ENCODE results near the gene GMCL2. TPM values are rescaled to one million over a fixed set of nuclear protein-coding genes. Genes with fewer than 3 reads are reported as not detected.

Gene GMCL2
- total RNA-seq, 1 donor from 2014 or later, result not detected

DNA sequence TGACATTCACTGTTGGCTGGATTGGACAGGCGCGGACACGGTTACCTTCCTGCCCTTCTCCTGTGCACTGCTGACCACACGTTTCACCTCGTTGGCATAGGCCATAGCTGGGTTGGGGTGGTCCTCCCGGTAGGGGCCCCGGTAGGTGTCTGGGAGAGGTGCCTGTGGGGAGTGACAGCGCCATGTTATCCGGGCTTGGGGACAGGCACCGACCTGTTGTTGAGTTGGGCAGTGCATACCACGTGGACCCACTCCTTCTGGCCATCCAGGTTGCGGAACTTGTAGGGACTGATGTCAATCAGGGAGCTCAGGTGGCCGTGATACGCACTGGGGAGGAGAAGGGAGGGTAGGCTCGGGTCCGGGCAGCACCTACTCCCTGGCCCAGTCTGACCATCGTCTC lies 37.2 kb upstream of the GMCL2 start:
- peaks cover 78% of the 10 kb centered on the region for H3K36me3 ChIP-seq
- DNase-seq (peak; percentile 32), ATAC-seq (peak in 1 of 2 donors; percentile 3)
- intact Hi-C loops (cut with DNase I), result no loop called here
- H3K27me3 ChIP-seq (ENCODE audit: low read depth), result no peaks in the 10 kb centered on the region
- peaks cover under 1% of the 10 kb centered on the region for H3K4me1 ChIP-seq
- H3K9me3 ChIP-seq, result no peaks in the 10 kb centered on the region
- H3K27ac ChIP-seq, result no peak overlapping the region
- no peak overlapping the region for H3K4me3 ChIP-seq
- TF ChIP-seq, protein P1, sequence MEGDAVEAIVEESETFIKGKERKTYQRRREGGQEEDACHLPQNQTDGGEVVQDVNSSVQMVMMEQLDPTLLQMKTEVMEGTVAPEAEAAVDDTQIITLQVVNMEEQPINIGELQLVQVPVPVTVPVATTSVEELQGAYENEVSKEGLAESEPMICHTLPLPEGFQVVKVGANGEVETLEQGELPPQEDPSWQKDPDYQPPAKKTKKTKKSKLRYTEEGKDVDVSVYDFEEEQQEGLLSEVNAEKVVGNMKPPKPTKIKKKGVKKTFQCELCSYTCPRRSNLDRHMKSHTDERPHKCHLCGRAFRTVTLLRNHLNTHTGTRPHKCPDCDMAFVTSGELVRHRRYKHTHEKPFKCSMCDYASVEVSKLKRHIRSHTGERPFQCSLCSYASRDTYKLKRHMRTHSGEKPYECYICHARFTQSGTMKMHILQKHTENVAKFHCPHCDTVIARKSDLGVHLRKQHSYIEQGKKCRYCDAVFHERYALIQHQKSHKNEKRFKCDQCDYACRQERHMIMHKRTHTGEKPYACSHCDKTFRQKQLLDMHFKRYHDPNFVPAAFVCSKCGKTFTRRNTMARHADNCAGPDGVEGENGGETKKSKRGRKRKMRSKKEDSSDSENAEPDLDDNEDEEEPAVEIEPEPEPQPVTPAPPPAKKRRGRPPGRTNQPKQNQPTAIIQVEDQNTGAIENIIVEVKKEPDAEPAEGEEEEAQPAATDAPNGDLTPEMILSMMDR (IDR thresholded peaks at IDR 0.05), result no peak

DNA sequence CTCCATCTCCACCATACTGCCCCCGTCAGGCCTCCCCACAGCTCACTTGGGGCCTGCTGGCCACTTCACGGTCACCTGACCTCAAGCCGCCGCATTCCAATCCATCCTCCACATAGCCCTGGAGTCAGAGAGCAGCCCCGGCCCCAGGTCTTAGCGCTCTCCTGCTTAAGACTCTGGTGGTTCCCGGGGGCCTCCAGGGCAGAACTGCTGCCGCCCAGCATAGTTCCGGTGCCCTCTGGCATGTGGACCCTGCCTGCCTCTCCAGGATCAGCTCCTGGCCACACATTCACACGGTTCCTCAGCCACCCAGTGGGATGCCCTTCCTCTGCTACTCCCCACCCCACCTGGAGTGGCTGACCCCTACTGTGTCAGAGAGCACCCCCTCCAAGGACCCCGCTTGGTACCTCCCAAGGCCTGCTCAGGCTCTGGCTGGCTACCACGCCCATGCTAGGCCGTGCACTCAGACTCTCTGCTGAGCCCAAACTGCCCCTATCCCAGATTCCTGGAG lies 36.7 kb upstream of the GMCL2 start:
- Histone ChIP-seq H3K27me3 (ENCODE audit: low read depth) (no peaks in the 10 kb centered on the region), H3K27ac (no peak overlapping the region), H3K4me3 (no peak overlapping the region), H3K9me3 (no peaks in the 10 kb centered on the region), H3K36me3 (peaks cover 77% of the 10 kb centered on the region), H3K4me1 (no peaks in the 10 kb centered on the region)
- peak; percentile 77 to 85 for ATAC-seq
- TF ChIP-seq, protein P1 (IDR thresholded peaks at IDR 0.05), result no peak
- DNase-seq, result peak; percentile 61
- intact Hi-C loops (cut with DNase I), result no loop called here

DNA sequence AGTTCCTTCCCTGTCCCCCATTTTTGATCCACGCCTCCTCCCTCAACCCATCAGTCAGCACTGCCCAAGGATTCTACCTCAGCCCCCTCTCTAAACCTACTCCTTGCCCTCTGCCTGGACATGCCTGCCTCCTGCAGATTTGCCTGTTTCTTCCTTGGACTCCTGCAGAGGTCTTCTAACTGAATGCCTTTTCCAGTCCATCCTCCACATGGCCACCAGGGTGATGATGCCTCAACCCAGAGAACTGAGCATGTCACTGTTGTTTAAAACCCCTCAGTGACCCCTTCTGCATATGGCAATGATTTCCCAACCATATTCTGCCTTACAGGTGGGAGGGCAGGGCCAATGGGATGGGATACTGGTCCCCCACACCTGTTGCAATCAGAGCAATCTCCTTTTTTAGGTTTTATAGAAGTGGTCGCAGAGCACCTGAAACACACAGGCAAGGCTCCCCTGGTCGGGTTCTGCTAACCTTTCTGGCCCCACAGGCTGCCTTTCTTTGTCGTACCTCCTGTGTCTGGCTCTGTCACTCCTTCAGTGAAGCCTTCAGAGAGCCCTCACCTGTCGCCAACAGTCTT lies 36.1 kb upstream of the GMCL2 start:
- peak; percentile 12 for DNase-seq
- Histone ChIP-seq H3K9me3 (no peaks in the 10 kb centered on the region), H3K36me3 (peaks cover 71% of the 10 kb centered on the region), H3K27ac (no peak overlapping the region), H3K27me3 (ENCODE audit: low read depth) (no peaks in the 10 kb centered on the region), H3K4me1 (no peaks in the 10 kb centered on the region), H3K4me3 (no peak overlapping the region)
- intact Hi-C loops (cut with DNase I), result no loop called here
- ATAC-seq, result no peak
- TF ChIP-seq, protein P1 (IDR thresholded peaks at IDR 0.05), result no peak

DNA sequence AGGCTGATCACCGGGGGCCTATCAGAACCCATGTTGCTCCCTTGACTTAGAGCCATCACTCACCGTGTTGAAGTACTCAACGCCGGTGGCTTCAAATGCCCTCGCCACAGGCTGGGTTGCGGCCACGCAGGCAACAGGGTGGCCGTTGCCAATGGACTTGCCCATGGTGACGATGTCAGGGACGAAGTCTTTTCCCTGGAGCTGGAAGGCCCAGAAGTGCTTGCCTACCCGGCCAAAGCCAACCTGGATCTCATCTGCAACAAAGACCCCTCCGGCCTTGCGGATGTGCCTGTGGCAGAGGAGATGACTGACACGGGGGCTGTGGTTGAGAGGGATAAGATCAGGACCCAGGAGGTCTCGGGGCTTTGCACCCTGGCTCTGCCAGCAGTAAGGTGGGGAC lies 35.1 kb upstream of the GMCL2 start:
- ATAC-seq (no peak), DNase-seq (peak; percentile 25)
- no peak overlapping the region for H3K4me3 ChIP-seq
- no peaks in the 10 kb centered on the region for H3K4me1 ChIP-seq
- H3K9me3 ChIP-seq, result no peaks in the 10 kb centered on the region
- H3K27me3 ChIP-seq (ENCODE audit: low read depth), result no peaks in the 10 kb centered on the region
- intact Hi-C loops (cut with DNase I), result no loop called here
- peaks cover 61% of the 10 kb centered on the region for H3K36me3 ChIP-seq
- TF ChIP-seq, protein P1 (IDR thresholded peaks at IDR 0.05), result no peak
- H3K27ac ChIP-seq, result no peak overlapping the region

DNA sequence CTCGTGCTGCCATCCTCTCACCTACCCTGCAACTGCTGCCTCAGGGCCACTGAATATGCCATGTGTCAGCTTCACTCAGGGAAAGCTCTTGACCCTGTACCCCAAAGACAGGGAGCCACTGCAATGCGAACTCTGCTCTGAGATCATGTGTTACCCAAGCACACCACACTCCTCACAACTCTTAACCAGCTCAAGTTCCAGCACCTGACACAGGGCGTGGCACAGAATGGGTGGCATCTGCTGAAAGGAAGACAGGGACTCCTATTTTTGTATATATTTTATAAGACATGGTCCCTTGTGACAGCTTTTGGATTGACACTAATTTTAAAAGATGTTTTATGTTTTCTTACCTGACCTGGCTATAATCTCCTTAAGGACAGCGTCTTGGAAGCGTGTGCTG lies 34.7 kb upstream of the GMCL2 start:
- H3K9me3 ChIP-seq, result no peaks in the 10 kb centered on the region
- no peaks in the 10 kb centered on the region for H3K4me1 ChIP-seq
- H3K36me3 ChIP-seq, result peaks cover 62% of the 10 kb centered on the region
- peak; percentile 9 for DNase-seq
- no peak overlapping the region for H3K27ac ChIP-seq
- H3K27me3 ChIP-seq (ENCODE audit: low read depth), result no peaks in the 10 kb centered on the region
- no peak overlapping the region for H3K4me3 ChIP-seq
- no peak for ATAC-seq
- TF ChIP-seq, protein P1 (IDR thresholded peaks at IDR 0.05), result no peak
- intact Hi-C loops (cut with DNase I), result no loop called here
